SH-SY5Y (cell line): ENCODE measurements around the gene RSRC1.

Experiments used
- GATA2 ChIP-seq: IDR thresholded peaks from 2 replicates; pipeline ENCODE4 v1.6.1; 2011; ENCODE audit warnings: mild to moderate bottlenecking, low read depth, low read length
- GATA3 ChIP-seq: IDR thresholded peaks from 2 replicates; pipeline ENCODE4 v1.6.1; 2011; ENCODE audit warnings: low read depth, mild to moderate bottlenecking, low read length, moderate library complexity

GRCh38 chr3:158095111-158095813, 14.6 kb upstream of the RSRC1 start:
- no peak for TF ChIP-seq GATA2
- no peak for TF ChIP-seq GATA3
